ENCODE measurements around the gene NHLH2. TPM values are rescaled to one million over a fixed set of nuclear protein-coding genes. Genes with fewer than 3 reads are reported as not detected.

Gene NHLH2
- total RNA-seq, 2 experiments from 2014 or later, result not detected

DNA sequence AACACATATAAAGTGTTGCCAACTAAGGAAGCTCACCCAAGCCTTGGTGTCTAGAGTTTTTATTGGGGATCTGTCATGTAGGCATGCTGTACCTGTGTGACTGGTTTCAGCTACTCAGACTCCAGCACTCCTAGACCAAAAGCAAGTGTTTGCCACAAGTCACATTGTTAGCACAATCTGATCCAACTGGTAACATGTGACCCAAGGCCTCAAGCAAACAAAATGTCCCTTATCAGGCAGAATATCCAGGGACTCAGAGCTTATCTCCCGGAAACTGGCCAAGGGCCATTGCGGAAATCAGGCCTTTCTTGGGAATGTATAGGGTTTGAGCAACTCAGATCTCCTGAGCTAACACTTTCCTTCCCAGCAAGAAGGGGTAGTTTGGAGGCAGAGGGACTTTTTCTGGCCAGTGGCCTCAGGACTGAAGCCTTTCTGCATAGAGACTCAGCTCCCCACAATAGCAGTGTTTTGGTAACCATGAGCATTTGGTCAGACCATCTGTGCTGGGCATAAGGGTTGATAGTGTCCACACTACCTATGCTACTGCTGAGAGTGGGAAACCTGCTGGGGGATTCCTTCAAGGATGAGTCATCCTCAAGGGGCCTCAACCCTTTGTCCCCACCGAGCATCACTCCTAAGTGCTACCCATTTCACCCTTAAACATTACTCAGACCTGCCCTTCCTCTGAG lies 29.6 kb downstream of the NHLH2 start:
- Mint-ChIP-seq H3K4me1 (ENCODE audit: low read depth) (no peaks in the 10 kb centered on the region), H3K9me3 (no peaks in the 10 kb centered on the region), H3K4me3 (no peak overlapping the region), H3K27me3 (ENCODE audit: low read depth) (peaks cover 30% of the 10 kb centered on the region), H3K27ac (no peak overlapping the region), H3K36me3 (ENCODE audit: low read depth) (no peaks in the 10 kb centered on the region)
- DNase-seq, result no peak
- intact Hi-C loops (cut with micrococcal nuclease), result no loop called here
- CTCF ChIA-PET, result interaction anchor here (0.6 to 1.9 kb wide), 6 partner anchors 170 to 301 kb away, joined by 3 to 12 read pairs (median 4); no protein-coding TSS in a partner anchor

- H3K27me3 Mint-ChIP-seq (ENCODE audit: low read depth), result peaks cover 30% of the 10 kb centered on the region
- DNase-seq, result no peak
- H3K4me3 Mint-ChIP-seq, result no peak overlapping the region
- CTCF ChIA-PET, result interaction anchor here (0.6 to 1.9 kb wide), 6 partner anchors 14 to 301 kb away, joined by 3 to 12 read pairs (median 4); no protein-coding TSS in a partner anchor
- H3K9me3 Mint-ChIP-seq, result no peaks in the 10 kb centered on the region
- intact Hi-C loops (cut with micrococcal nuclease), result no loop called here
- no peaks in the 10 kb centered on the region for H3K4me1 Mint-ChIP-seq (ENCODE audit: low read depth)
- no peaks in the 10 kb centered on the region for H3K36me3 Mint-ChIP-seq (ENCODE audit: low read depth)
- H3K27ac Mint-ChIP-seq, result no peak overlapping the region
These were observed 30.3 kb downstream of the NHLH2 start for GRCh38 chr1:115810609-115811008.

- CTCF ChIA-PET, result interaction anchor here (1.4 to 1.9 kb wide), 3 partner anchors 171 to 210 kb away, joined by 4 to 12 read pairs (median 7); no protein-coding TSS in a partner anchor
- intact Hi-C loops (cut with micrococcal nuclease), result loop anchor here (5.0 kb wide), 2 partner anchors 322 to 687 kb away; no protein-coding TSS in a partner anchor
- DNase-seq, result no peak
- Mint-ChIP-seq H3K9me3 (no peaks in the 10 kb centered on the region), H3K27me3 (ENCODE audit: low read depth) (peaks cover 30% of the 10 kb centered on the region), H3K27ac (no peak overlapping the region), H3K4me3 (no peak overlapping the region), H3K36me3 (ENCODE audit: low read depth) (no peaks in the 10 kb centered on the region), H3K4me1 (ENCODE audit: low read depth) (no peaks in the 10 kb centered on the region)
These were observed 31.1 kb downstream of the NHLH2 start for GRCh38 chr1:115809847-115810246.

GRCh38 chr1:115809076-115809475 lies 31.9 kb downstream of the NHLH2 start:
- no peaks in the 10 kb centered on the region for H3K4me1 Mint-ChIP-seq (ENCODE audit: low read depth)
- DNase-seq, result no peak
- no peaks in the 10 kb centered on the region for H3K36me3 Mint-ChIP-seq (ENCODE audit: low read depth)
- CTCF ChIA-PET, result interaction anchor here (0.8 to 1.6 kb wide), 6 partner anchors 9 to 212 kb away, joined by 3 to 7 read pairs (median 5); no protein-coding TSS in a partner anchor
- H3K4me3 Mint-ChIP-seq, result no peak overlapping the region
- peaks cover 26% of the 10 kb centered on the region for H3K27me3 Mint-ChIP-seq (ENCODE audit: low read depth)
- H3K27ac Mint-ChIP-seq, result no peak overlapping the region
- intact Hi-C loops (cut with micrococcal nuclease), result loop anchor here (5.0 kb wide), 2 partner anchors 323 to 688 kb away; no protein-coding TSS in a partner anchor
- H3K9me3 Mint-ChIP-seq, result no peaks in the 10 kb centered on the region

- H3K4me3 Mint-ChIP-seq, result no peak overlapping the region
- CTCF ChIA-PET, result interaction anchor here (0.6 to 2.2 kb wide), 10 partner anchors 15 to 668 kb away, joined by 3 to 13 read pairs (median 3); no protein-coding TSS in a partner anchor
- H3K9me3 Mint-ChIP-seq, result no peaks in the 10 kb centered on the region
- peak; percentile 67 for DNase-seq
- no peak overlapping the region for H3K27ac Mint-ChIP-seq
- intact Hi-C loops (cut with micrococcal nuclease), result loop anchor here (1.0 to 5.0 kb wide), 4 partner anchors 174 to 690 kb away; no protein-coding TSS in a partner anchor
- H3K27me3 Mint-ChIP-seq (ENCODE audit: low read depth), result peaks cover 20% of the 10 kb centered on the region
- no peaks in the 10 kb centered on the region for H3K36me3 Mint-ChIP-seq (ENCODE audit: low read depth)
- no peaks in the 10 kb centered on the region for H3K4me1 Mint-ChIP-seq (ENCODE audit: low read depth)
These were observed 33.2 kb downstream of the NHLH2 start for GRCh38 chr1:115807723-115808122.

GRCh38 chr1:115805597-115805996 lies 35.3 kb downstream of the NHLH2 start:
- H3K36me3 Mint-ChIP-seq (ENCODE audit: low read depth), result no peaks in the 10 kb centered on the region
- H3K4me3 Mint-ChIP-seq, result no peak overlapping the region
- H3K27me3 Mint-ChIP-seq (ENCODE audit: low read depth), result peaks cover 16% of the 10 kb centered on the region
- intact Hi-C loops (cut with micrococcal nuclease), result loop anchor here (5.0 kb wide), 2 partner anchors 327 to 692 kb away; no protein-coding TSS in a partner anchor
- H3K9me3 Mint-ChIP-seq, result no peaks in the 10 kb centered on the region
- no peak overlapping the region for H3K27ac Mint-ChIP-seq
- no peaks in the 10 kb centered on the region for H3K4me1 Mint-ChIP-seq (ENCODE audit: low read depth)
- no peak for DNase-seq
- CTCF ChIA-PET, result interaction anchor here (2.8 kb wide), 1 partner anchor 176 kb away, joined by 8 read pairs; no protein-coding TSS in a partner anchor

DNA sequence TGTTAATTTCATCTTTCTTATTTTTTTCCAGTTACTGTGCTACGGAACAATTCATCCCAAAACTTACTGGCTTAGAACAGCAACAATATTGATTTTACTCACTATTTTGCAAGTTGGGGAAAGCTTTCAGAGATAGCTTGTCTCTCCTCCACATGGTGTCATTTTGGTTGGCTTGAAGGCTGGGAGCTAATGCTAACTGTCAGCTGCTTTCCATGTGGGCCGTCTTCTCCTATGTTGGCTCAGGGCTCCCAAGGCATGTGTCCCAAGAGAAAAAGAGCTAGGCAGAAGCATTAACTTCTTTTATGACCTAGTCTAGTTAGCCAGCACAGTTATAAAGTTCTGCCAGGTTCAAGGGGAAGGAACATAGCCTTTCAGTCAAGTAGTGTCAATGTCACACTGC lies 38.5 kb downstream of the NHLH2 start:
- intact Hi-C loops (cut with micrococcal nuclease), result no loop called here
- peaks cover 16% of the 10 kb centered on the region for H3K27me3 Mint-ChIP-seq (ENCODE audit: low read depth)
- no peak overlapping the region for H3K27ac Mint-ChIP-seq
- H3K9me3 Mint-ChIP-seq, result no peaks in the 10 kb centered on the region
- CTCF ChIA-PET, result interaction anchor here (0.7 kb wide), 1 partner anchor 425 kb away, joined by 3 read pairs; no protein-coding TSS in a partner anchor
- no peak for DNase-seq
- H3K4me1 Mint-ChIP-seq (ENCODE audit: low read depth), result no peaks in the 10 kb centered on the region
- no peaks in the 10 kb centered on the region for H3K36me3 Mint-ChIP-seq (ENCODE audit: low read depth)
- H3K4me3 Mint-ChIP-seq, result no peak overlapping the region

- Mint-ChIP-seq H3K36me3 (ENCODE audit: low read depth) (no peaks in the 10 kb centered on the region), H3K9me3 (no peaks in the 10 kb centered on the region), H3K4me1 (ENCODE audit: low read depth) (no peaks in the 10 kb centered on the region), H3K27me3 (ENCODE audit: low read depth) (peaks cover 21% of the 10 kb centered on the region), H3K4me3 (no peak overlapping the region), H3K27ac (no peak overlapping the region)
- no peak for DNase-seq
- intact Hi-C loops (cut with micrococcal nuclease), result no loop called here
- CTCF ChIA-PET, result interaction anchor here (0.9 kb wide), 1 partner anchor 90 kb away, joined by 3 read pairs; no protein-coding TSS in a partner anchor
These were observed 43.4 kb downstream of the NHLH2 start for GRCh38 chr1:115797486-115797885.

GRCh38 chr1:115796897-115797296 lies 44.0 kb downstream of the NHLH2 start:
- Mint-ChIP-seq H3K4me1 (ENCODE audit: low read depth) (no peaks in the 10 kb centered on the region), H3K36me3 (ENCODE audit: low read depth) (no peaks in the 10 kb centered on the region), H3K4me3 (no peak overlapping the region), H3K27ac (no peak overlapping the region), H3K27me3 (ENCODE audit: low read depth) (peaks cover 24% of the 10 kb centered on the region), H3K9me3 (no peaks in the 10 kb centered on the region)
- intact Hi-C loops (cut with micrococcal nuclease), result no loop called here
- DNase-seq, result no peak
- CTCF ChIA-PET, result interaction anchor here (0.7 to 0.9 kb wide), 2 partner anchors 14 to 89 kb away, joined by 3 read pairs; no protein-coding TSS in a partner anchor

- Mint-ChIP-seq H3K4me1 (ENCODE audit: low read depth) (no peaks in the 10 kb centered on the region), H3K4me3 (no peak overlapping the region), H3K36me3 (ENCODE audit: low read depth) (no peaks in the 10 kb centered on the region), H3K9me3 (no peaks in the 10 kb centered on the region), H3K27me3 (ENCODE audit: low read depth) (peaks cover 26% of the 10 kb centered on the region), H3K27ac (no peak overlapping the region)
- no peak for DNase-seq
- intact Hi-C loops (cut with micrococcal nuclease), result no loop called here
- CTCF ChIA-PET, result no interaction called here
These were observed 44.9 kb downstream of the NHLH2 start for GRCh38 chr1:115796036-115796435.

DNA sequence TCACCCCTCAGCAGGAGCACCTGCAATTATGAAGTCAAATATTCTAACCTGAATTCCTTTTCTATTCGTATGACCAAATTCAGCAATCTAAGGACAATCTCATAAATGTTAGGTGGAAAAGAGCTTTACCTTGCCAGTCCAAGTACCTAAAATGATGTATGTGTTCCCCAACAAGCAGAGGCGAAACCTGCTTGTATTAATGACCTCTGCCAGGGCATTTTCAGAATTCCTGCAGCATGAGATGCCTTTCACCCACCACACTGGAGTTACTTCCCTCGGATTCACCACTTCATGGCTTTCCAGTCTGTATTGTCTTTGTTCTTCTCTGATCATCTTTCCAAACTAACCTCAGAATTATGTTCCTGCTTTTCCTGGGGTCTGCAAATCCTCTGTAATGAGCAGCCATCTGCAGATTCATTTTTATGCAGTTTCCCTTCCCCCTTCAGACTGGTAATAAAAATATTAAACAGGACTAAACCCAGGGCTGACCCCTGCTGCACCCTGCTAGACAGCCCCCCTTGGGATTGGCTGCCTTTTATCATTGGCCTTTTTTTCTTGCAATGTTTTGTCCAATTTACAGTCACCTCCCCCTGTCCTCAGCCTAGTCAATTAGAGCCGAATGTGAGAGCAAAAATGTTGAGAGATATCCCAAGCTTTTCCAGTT lies 45.8 kb downstream of the NHLH2 start:
- CTCF ChIA-PET, result no interaction called here
- Mint-ChIP-seq H3K4me1 (ENCODE audit: low read depth) (no peaks in the 10 kb centered on the region), H3K27me3 (ENCODE audit: low read depth) (peaks cover 26% of the 10 kb centered on the region), H3K9me3 (no peaks in the 10 kb centered on the region), H3K4me3 (no peak overlapping the region), H3K36me3 (ENCODE audit: low read depth) (no peaks in the 10 kb centered on the region), H3K27ac (no peak overlapping the region)
- intact Hi-C loops (cut with micrococcal nuclease), result no loop called here
- no peak for DNase-seq

GRCh38 chr1:115793162-115793561 lies 47.8 kb downstream of the NHLH2 start:
- CTCF ChIA-PET, result no interaction called here
- H3K27ac Mint-ChIP-seq, result no peak overlapping the region
- intact Hi-C loops (cut with micrococcal nuclease), result no loop called here
- no peaks in the 10 kb centered on the region for H3K4me1 Mint-ChIP-seq (ENCODE audit: low read depth)
- H3K4me3 Mint-ChIP-seq, result no peak overlapping the region
- no peak for DNase-seq
- H3K36me3 Mint-ChIP-seq (ENCODE audit: low read depth), result no peaks in the 10 kb centered on the region
- H3K27me3 Mint-ChIP-seq (ENCODE audit: low read depth), result peaks cover 22% of the 10 kb centered on the region
- no peaks in the 10 kb centered on the region for H3K9me3 Mint-ChIP-seq
